HG03469 (cell line): ENCODE results near the gene MICAL2.

Experiments
- ATAC-seq: cut with Tn5 transposase; IDR thresholded peaks from one replicate; pipeline ENCODE4 v1.9.1; 2021; ENCODE audit warnings: mild to moderate bottlenecking, moderate library complexity, moderate number of reproducible peaks; ENCODE audit not compliant: unreplicated experiment

The MICAL2 gene

GRCh38 chr11:12183827-12184620 lies 73.6 kb downstream of the MICAL2 start:
- ATAC-seq, result no peak

DNA sequence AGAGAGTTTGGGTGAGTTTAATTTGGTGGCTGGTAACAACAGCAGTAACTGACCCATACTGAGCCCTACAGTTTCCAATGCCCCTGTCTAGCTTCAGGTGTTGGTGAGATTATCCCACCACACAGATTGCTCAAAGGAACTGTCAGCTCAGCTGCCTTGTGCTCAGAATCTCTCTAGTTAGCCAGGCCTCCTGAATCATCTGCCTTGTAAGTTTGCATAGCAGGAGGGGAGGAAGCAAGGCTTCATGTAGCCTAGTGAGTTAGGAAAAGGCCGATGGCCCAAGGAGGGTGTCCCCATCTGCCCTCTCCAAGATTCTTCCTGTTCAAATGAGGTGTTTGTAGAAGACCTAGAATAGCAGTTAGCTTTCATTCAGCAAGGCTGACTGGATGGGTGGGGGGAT lies 74.3 kb downstream of the MICAL2 start:
- ATAC-seq, result no peak

DNA sequence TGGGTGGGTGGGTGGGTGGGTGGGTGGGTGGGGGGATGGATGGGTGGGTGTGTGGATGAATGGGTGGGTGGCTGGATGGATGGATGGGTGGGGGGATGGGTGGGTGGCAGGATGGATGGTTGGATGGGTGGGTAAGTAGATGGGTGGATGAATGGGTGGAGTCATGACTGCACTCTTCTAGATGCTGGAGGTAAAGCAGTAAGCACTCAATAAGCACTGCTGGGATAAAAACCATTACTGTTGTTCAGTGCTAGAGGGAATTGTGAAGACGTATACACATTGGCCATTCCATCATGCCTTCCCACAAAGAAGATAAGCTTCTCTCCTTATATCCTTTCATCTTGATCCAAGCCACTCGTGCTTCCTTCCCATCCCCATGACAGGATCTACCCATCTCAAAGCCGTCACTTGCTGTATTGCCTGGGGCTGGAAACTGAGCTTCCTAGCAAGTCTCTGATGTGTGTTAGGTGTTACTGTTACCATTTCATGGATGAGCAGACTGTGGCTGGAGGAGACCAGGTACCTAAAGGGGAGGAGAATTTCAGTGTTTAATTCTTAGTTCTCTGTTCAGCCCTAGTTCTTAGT lies 74.8 kb downstream of the MICAL2 start:
- no peak for ATAC-seq

GRCh38 chr11:12185914-12186313 lies 75.5 kb downstream of the MICAL2 start:
- ATAC-seq, result no peak

DNA sequence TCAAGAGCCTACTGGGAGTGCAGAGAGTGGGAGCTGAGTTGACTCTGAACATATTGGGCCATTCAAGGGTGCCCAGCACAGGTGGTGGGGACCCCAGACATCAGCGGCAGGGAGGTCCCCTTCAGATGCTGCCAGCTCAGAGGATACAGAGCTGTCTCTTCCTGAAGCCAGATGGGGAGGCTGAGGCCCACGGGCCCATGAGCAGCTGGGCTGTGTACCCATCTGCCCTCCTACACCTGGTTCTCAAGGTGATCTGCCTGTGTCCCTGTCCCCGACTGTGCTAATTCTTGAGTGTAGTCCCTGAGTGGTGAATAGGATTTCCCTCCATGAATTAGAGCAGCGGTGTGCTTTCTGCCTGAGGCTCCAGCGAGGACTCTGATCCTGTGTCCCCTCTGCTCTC lies 76.3 kb downstream of the MICAL2 start:
- ATAC-seq, result no peak

DNA sequence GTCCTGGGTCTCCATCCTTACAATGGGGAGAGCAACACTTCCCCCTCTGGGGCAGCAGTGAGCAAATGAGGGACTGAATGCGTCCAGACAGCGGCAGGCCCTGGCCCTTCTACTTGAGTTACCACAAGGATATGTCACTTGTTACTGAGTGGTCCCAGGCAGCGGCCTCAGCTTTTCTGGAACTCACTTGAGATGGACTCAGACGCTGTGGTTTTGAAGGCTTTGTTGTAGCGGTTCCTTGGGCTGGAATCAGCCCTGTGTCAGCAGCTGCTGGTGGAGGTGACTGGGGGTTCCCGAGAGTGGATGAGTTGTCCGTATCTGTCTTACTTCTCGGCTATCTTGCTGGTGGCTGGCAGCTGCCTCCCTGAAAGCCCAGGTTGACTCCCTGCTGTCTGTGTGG lies 77.0 kb downstream of the MICAL2 start:
- ATAC-seq, result no peak

DNA sequence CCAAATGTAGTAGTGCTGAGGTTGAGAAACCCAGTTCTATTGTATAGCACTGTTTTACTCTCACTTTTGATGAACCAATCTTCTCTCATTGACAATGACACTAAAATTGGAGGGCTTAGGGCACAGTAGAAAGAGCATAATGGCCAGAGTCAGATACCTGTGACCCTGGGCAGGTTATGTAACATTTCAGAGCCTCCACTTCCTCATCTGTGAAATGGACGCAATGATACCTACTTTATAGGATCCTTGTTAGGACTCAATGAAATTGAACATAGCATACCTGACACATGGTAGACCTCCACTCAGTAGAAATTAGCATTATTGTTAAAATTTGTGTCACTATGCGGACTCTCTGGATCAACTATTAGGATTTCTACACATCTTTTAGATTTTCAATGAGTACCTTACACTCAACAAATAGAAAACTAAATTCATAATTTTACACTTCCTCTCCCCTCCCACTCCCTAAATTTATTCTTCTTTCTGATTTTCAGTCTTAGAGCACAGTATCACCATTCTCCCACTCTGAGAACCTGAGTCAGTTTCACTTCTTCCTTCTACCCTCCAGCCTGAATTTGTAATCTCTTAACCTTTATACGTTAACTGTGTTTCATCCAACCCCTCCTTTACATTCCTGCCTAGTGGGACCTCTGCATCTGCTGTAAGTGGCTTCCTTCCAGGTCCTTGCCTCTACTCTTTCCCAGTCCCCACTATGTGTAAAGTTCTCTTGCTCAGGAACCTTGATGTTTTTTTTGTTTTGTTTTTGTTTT lies 78.3 kb downstream of the MICAL2 start:
- peak; percentile 64 for ATAC-seq

GRCh38 chr11:12189543-12190235 lies 79.3 kb downstream of the MICAL2 start:
- no peak for ATAC-seq

DNA sequence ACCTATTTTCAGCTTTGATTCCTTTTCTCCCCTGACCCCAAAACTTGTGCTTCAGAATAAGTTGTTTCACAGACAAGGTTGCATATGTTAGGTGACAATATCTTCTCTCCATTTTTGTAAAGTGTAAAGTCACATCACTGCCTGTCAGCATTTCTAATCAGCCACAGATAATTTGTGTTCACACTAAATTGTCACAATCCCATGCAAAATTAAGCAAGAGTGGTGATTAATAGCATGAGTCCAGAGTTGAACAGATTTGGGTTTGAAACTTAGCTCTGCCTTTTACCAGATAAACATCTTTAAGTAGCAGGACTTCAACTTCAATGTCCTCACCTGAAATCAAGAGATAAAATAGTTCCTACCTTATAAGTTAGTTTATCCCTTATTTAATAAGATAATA lies 80.1 kb downstream of the MICAL2 start:
- no peak for ATAC-seq

DNA sequence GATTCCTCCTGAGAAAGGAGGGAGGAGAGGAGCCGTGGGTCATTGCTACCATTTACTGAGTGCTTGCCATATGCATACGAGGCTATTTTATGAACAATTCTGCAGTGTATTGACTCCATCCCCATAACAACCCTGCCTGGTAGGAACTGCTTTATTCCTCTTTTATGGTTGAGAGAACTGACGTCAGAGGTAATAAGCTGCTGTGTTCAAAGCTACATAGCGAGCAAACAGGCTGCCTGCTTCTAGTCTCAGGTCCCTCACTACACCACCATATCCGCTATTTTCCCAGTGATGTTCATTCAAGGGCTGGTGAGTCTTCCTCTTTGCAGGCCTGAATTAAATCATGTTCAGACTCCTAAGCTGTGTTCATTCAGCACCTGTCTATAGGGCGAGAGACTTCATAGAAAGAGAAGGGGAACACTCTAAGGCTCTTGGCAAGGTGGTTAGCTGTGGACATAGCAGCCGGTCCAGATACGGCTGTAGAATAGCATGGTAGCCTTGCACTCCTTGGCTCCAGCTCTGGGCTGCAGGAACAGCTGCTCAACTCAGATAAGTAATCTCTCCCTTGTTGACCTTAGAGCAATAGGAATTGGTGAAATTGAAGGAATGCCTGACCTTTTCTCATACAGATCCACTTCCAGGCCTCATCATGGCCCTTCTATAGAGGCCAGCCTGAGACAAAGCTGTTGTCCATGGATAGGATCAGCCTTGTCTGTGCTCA lies 82.6 kb downstream of the MICAL2 start:
- no peak for ATAC-seq

- ATAC-seq, result no peak
Observed at GRCh38 chr11:12193515-12194336, 83.3 kb downstream of the MICAL2 start.

GRCh38 chr11:12195768-12196167 lies 85.4 kb downstream of the MICAL2 start:
- peak; percentile 79 for ATAC-seq

DNA sequence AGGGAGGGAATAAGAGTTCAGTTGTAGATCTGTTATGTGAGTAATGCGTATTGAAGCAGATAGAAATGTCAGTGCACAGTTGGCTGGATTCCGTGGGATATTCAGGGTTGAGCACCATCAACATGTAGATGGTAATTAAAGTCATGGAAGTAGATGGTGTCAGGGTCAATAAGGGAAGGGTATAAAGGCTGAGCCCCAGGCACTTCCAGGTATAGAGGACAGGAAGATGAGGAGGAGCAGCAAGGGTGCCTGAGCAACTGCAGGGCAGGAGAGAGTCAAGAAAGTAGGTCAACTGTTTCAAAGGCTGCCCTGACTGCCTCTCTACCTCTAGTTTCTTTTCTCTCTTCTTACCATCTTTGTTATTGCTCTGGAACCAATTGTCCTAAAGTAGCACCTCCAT lies 85.9 kb downstream of the MICAL2 start:
- no peak for ATAC-seq

- ATAC-seq, result no peak
Observed at GRCh38 chr11:12196872-12197271, 86.5 kb downstream of the MICAL2 start.

DNA sequence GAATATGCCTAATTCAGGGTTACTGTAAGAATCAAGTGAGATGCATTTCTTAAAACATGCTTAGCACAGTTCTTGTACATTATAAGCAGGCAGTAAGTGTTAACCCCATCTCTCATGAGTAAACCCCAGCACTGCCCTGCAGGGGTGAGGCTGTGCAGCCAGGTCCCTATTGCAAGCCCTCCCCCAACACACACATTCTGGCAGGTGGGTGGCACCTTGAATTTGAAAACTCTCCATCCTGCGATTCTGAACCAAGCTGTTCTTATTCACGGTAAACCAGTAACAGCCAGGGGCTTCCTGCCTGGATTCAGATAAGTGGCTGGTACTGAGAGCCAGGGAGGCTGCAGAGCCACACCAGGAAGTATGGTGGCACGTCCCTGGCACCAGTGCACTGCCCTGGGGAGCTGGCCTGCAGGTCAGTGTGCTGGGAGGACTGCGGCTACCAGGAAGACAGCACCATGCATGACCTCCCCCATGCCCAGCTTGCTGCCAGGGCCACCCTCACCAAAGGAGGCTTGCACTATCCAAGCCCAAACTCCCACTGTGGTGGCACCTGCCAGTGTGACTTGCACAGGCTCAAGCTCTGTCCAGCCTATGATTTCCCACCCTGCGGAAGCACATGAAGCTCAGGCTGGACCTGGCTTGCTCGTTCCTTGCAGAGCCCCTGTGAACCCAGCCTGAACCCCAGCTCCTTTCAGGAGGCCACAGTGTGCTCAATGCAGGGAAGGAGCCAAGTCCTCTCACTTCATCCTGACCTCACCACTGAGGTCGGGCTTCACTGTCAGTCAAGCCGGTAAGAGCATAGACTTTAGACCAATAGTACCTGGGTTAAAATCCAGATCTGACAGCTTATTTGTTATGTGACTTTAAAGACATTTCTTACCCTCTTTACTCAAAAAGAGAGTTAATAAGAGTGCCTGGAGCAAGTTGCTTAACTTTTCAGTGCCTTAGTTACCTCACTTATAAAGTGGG lies 88.1 kb downstream of the MICAL2 start:
- ATAC-seq, result no peak

- ATAC-seq, result no peak
Observed at GRCh38 chr11:12199231-12199948, 89.0 kb downstream of the MICAL2 start.

- ATAC-seq, result no peak
Observed at GRCh38 chr11:12200279-12200990, 90.0 kb downstream of the MICAL2 start.
